Stimulated activated naive CD8-positive, alpha-beta T cell treated with anti-CD3 and anti-CD28 coated beads, Interleukin-15, Interleukin-2, amounts not matched to agents 100 ng/mL and 50 ng/mL, for 24 hours (primary cell): Measurements from ENCODE around the gene SMARCB1.

Source experiments
- H3K27ac Mint-ChIP-seq: one replicate; pipeline ENCODE4 v1.8.0; 2021; ENCODE audit warnings: mild to moderate bottlenecking, mixed read lengths
- H3K27me3 Mint-ChIP-seq: one replicate; pipeline ENCODE4 v1.8.0; 2021; ENCODE audit warnings: mixed read lengths
- H3K36me3 Mint-ChIP-seq: one replicate; pipeline ENCODE4 v1.8.0; 2021; ENCODE audit warnings: low read depth, mixed read lengths
- H3K4me1 Mint-ChIP-seq: one replicate; pipeline ENCODE4 v1.8.0; 2021; ENCODE audit warnings: low read depth, mixed read lengths
- H3K4me3 Mint-ChIP-seq: one replicate; pipeline ENCODE4 v1.8.0; 2021; ENCODE audit warnings: mild to moderate bottlenecking, mixed read lengths
- H3K9me3 Mint-ChIP-seq: one replicate; pipeline ENCODE4 v1.8.0; 2021; ENCODE audit warnings: mixed read lengths

SMARCB1 gene

GRCh38 chr22:23754220-23754919, 32.4 kb upstream of the SMARCB1 start, which contains the start of gene VPREB3:
Gene VPREB3, minus strand, starts transcription at chr22:23754425. Its CDS starts 62 bp downstream, at chr22:23754363.
- H3K4me1 Mint-ChIP-seq: peaks cover 34% of the 10 kb centered on the region
- no peaks in the 10 kb centered on the region for H3K27me3 Mint-ChIP-seq
- no peaks in the 10 kb centered on the region for H3K9me3 Mint-ChIP-seq
- no peaks in the 10 kb centered on the region for H3K36me3 Mint-ChIP-seq
- peak within 1 kb of the TSS; percentile 39 for H3K4me3 Mint-ChIP-seq
- H3K27ac Mint-ChIP-seq: no peak within 1 kb of the TSS

- Mint-ChIP-seq H3K9me3 (no peaks in the 10 kb centered on the region), H3K27me3 (no peaks in the 10 kb centered on the region), H3K27ac (no peak overlapping the region)
These were observed 31.7 kb upstream of the SMARCB1 start for GRCh38 chr22:23754980-23755636.

GRCh38 chr22:23755711-23756110, 31.1 kb upstream of the SMARCB1 start:
- no peak overlapping the region for H3K4me3 Mint-ChIP-seq
- peaks cover 22% of the 10 kb centered on the region for H3K4me1 Mint-ChIP-seq
- H3K36me3 Mint-ChIP-seq: no peaks in the 10 kb centered on the region
- H3K27ac Mint-ChIP-seq: no peak overlapping the region
- H3K27me3 Mint-ChIP-seq: no peaks in the 10 kb centered on the region
- no peaks in the 10 kb centered on the region for H3K9me3 Mint-ChIP-seq

More at GRCh38 chr22:23754980-23755636, 31.7 kb upstream of the SMARCB1 start:
- Mint-ChIP-seq H3K4me3 (no peak overlapping the region), H3K36me3 (no peaks in the 10 kb centered on the region), H3K4me1 (peaks cover 28% of the 10 kb centered on the region)

GRCh38 chr22:23756891-23757290, 29.9 kb upstream of the SMARCB1 start:
- peaks cover 19% of the 10 kb centered on the region for H3K4me1 Mint-ChIP-seq
- no peak overlapping the region for H3K4me3 Mint-ChIP-seq
- no peaks in the 10 kb centered on the region for H3K36me3 Mint-ChIP-seq
- no peaks in the 10 kb centered on the region for H3K27me3 Mint-ChIP-seq
- H3K9me3 Mint-ChIP-seq: no peaks in the 10 kb centered on the region
- no peak overlapping the region for H3K27ac Mint-ChIP-seq

GRCh38 chr22:23759566-23759965, 27.2 kb upstream of the SMARCB1 start:
- no peaks in the 10 kb centered on the region for H3K9me3 Mint-ChIP-seq
- peaks cover 31% of the 10 kb centered on the region for H3K4me1 Mint-ChIP-seq
- no peak overlapping the region for H3K27ac Mint-ChIP-seq
- no peaks in the 10 kb centered on the region for H3K27me3 Mint-ChIP-seq
- H3K36me3 Mint-ChIP-seq: peaks cover 3% of the 10 kb centered on the region
- no peak overlapping the region for H3K4me3 Mint-ChIP-seq

- Mint-ChIP-seq H3K27ac (no peak overlapping the region), H3K27me3 (no peaks in the 10 kb centered on the region), H3K4me3 (no peak overlapping the region), H3K36me3 (peaks cover 5% of the 10 kb centered on the region), H3K9me3 (no peaks in the 10 kb centered on the region), H3K4me1 (peaks cover 36% of the 10 kb centered on the region)
These were observed 26.7 kb upstream of the SMARCB1 start for GRCh38 chr22:23760056-23760455.

GRCh38 chr22:23762842-23763578, 23.8 kb upstream of the SMARCB1 start, which contains the start of gene C22orf15:
Gene C22orf15, plus strand, starts transcription at chr22:23762990. Its CDS starts 317 bp downstream, at chr22:23763307.
- peaks cover 42% of the 10 kb centered on the region for H3K4me1 Mint-ChIP-seq

GRCh38 chr22:23763579-23763945, 23.2 kb upstream of the SMARCB1 start:
- Mint-ChIP-seq H3K9me3 (no peaks in the 10 kb centered on the region), H3K4me1 (peaks cover 42% of the 10 kb centered on the region), H3K36me3 (peaks cover 13% of the 10 kb centered on the region), H3K4me3 (peak overlapping the region; percentile 74), H3K27ac (peak overlapping the region; percentile 68), H3K27me3 (no peaks in the 10 kb centered on the region)

More at GRCh38 chr22:23762842-23763578, 23.8 kb upstream of the SMARCB1 start, which contains the start of gene C22orf15:
- peaks cover 13% of the 10 kb centered on the region for H3K36me3 Mint-ChIP-seq
- H3K4me3 Mint-ChIP-seq: peak within 1 kb of the TSS; percentile 74
- H3K27ac Mint-ChIP-seq: peak within 1 kb of the TSS; percentile 68
- no peaks in the 10 kb centered on the region for H3K27me3 Mint-ChIP-seq
- H3K9me3 Mint-ChIP-seq: no peaks in the 10 kb centered on the region

- Mint-ChIP-seq H3K27me3 (no peaks in the 10 kb centered on the region), H3K9me3 (no peaks in the 10 kb centered on the region), H3K27ac (peak overlapping the region; percentile 58), H3K4me1 (peaks cover 43% of the 10 kb centered on the region), H3K36me3 (peaks cover 13% of the 10 kb centered on the region), H3K4me3 (peak overlapping the region; percentile 74)
These were observed 22.8 kb upstream of the SMARCB1 start for GRCh38 chr22:23763954-23764353.

GRCh38 chr22:23764899-23765881, 21.6 kb upstream of the SMARCB1 start:
- Mint-ChIP-seq H3K4me1 (peaks cover 51% of the 10 kb centered on the region), H3K36me3 (peaks cover 13% of the 10 kb centered on the region), H3K27ac (peak overlapping the region; percentile 45)

GRCh38 chr22:23767303-23767672, 19.5 kb upstream of the SMARCB1 start:
- H3K36me3 Mint-ChIP-seq: peaks cover 13% of the 10 kb centered on the region
- H3K9me3 Mint-ChIP-seq: no peaks in the 10 kb centered on the region
- H3K4me3 Mint-ChIP-seq: peak overlapping the region; percentile 86
- peak overlapping the region; percentile 72 for H3K27ac Mint-ChIP-seq
- no peaks in the 10 kb centered on the region for H3K27me3 Mint-ChIP-seq
- H3K4me1 Mint-ChIP-seq: peaks cover 63% of the 10 kb centered on the region

More at GRCh38 chr22:23764899-23765881, 21.6 kb upstream of the SMARCB1 start:
- Mint-ChIP-seq H3K9me3 (no peaks in the 10 kb centered on the region), H3K4me3 (peak overlapping the region; percentile 45), H3K27me3 (no peaks in the 10 kb centered on the region)

GRCh38 chr22:23767673-23768548, 18.9 kb upstream of the SMARCB1 start, which contains the start of gene CHCHD10:
Gene CHCHD10, minus strand, starts transcription at chr22:23767972. Its CDS starts 98 bp downstream, at chr22:23767874.
- Mint-ChIP-seq H3K27me3 (no peaks in the 10 kb centered on the region), H3K4me3 (peak within 1 kb of the TSS; percentile 86), H3K36me3 (peaks cover 13% of the 10 kb centered on the region), H3K9me3 (no peaks in the 10 kb centered on the region), H3K4me1 (peaks cover 59% of the 10 kb centered on the region), H3K27ac (peak within 1 kb of the TSS; percentile 76)

GRCh38 chr22:23769321-23769965, 17.3 kb upstream of the SMARCB1 start:
- Mint-ChIP-seq H3K4me3 (peak overlapping the region; percentile 23), H3K4me1 (peaks cover 44% of the 10 kb centered on the region), H3K27me3 (no peaks in the 10 kb centered on the region), H3K27ac (no peak overlapping the region), H3K36me3 (peaks cover 9% of the 10 kb centered on the region), H3K9me3 (no peaks in the 10 kb centered on the region)
